Astrocyte of the spinal cord (primary cell): ENCODE data around the gene SHANK3.

Experiments used
- DNase-seq: peaks from one replicate; pipeline ENCODE4 v3.0.0; 2011; ENCODE audit warnings: low read depth, low spot score
- H3K4me3 ChIP-seq: 2 replicates; pipeline ENCODE4 v1.5.1; 2011; ENCODE audit warnings: low read depth, mild to moderate bottlenecking, low read length, moderate library complexity
- in situ Hi-C: cut with HindIII; loops from 2 replicates; pipeline ENCODE4 v1.10.0; 2017; ENCODE audit warnings: low sequenced_read_pairs
- TF ChIP-seq, protein P1 (sequence below): IDR thresholded peaks from 2 replicates; pipeline ENCODE4 v1.5.1; 2012; ENCODE audit warnings: low read depth, mild to moderate bottlenecking, low read length, inconsistent platforms

The SHANK3 gene

DNA sequence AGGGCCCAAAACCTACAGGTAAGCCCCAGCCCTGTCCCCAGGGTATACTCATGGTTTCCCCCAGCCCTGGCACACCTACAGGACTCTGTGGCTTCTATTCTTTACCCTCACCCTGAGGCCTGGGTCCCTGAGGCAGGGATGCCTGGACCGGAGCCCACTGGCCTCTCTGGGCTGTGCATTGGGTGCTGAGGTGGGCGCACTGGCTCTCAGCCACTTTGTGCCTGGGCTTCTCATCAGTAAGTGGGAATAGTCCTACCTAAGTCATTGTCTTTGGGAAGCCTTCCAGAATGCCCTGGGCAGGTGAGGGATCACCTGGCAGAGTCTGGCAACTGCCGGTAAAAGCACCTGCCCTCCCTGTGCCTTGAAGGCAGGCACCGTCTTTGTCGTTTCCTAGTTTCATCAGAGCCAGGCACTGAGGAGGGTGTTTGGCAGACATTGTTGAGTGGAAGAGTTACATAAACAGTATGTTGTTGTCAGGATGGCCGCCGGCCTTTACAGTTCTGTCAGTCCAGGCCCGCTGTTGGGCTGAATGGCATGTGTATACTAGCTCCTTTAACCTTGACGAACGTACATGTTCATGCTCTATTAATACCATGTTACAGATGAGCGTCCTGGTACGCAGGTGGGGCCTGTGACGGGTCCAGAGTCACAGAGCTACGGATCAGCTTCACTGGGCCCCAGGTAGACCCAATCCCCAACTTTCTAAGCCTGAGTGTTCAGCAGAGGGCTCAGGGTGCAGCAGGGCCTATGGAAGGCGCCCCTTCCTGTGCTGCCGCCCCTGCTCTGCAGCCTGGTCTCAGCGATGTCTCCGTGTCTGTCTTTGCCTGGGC lies 23.0 kb downstream of the SHANK3 start:
- DNase-seq = no peak
- TF ChIP-seq, protein P1, sequence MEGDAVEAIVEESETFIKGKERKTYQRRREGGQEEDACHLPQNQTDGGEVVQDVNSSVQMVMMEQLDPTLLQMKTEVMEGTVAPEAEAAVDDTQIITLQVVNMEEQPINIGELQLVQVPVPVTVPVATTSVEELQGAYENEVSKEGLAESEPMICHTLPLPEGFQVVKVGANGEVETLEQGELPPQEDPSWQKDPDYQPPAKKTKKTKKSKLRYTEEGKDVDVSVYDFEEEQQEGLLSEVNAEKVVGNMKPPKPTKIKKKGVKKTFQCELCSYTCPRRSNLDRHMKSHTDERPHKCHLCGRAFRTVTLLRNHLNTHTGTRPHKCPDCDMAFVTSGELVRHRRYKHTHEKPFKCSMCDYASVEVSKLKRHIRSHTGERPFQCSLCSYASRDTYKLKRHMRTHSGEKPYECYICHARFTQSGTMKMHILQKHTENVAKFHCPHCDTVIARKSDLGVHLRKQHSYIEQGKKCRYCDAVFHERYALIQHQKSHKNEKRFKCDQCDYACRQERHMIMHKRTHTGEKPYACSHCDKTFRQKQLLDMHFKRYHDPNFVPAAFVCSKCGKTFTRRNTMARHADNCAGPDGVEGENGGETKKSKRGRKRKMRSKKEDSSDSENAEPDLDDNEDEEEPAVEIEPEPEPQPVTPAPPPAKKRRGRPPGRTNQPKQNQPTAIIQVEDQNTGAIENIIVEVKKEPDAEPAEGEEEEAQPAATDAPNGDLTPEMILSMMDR = no peak
- in situ Hi-C loops = no loop called here
- no peak overlapping the region for H3K4me3 ChIP-seq

DNA sequence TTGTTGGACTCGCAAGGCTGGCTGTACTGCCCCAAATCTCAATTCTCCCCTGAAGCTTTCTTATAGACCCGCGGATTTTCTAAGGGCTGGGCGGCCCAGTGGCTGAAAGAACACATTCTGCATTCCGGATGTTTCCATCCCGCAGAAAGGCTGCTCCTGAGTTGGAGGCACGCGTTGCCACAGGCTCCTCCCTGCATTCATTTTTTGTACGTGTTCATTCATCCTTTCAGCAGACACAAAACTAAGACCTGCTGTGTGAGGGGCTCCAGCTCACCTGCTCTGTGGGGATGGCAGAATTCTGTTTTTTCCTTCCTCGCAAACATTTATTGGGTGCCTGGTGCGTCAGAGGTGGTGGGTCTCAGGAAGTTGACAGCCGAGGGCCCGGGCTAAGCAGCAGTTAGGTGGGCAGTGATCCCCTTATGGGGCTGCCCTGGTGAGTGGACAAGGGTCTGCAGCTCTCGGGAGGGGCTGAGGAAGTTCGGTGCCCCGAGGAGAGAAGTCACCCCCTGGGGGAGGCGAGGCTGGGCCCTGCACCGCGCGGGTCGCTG lies 23.7 kb downstream of the SHANK3 start:
- in situ Hi-C loops = no loop called here
- TF ChIP-seq, protein P1 = no peak
- H3K4me3 ChIP-seq = no peak overlapping the region
- no peak for DNase-seq

DNA sequence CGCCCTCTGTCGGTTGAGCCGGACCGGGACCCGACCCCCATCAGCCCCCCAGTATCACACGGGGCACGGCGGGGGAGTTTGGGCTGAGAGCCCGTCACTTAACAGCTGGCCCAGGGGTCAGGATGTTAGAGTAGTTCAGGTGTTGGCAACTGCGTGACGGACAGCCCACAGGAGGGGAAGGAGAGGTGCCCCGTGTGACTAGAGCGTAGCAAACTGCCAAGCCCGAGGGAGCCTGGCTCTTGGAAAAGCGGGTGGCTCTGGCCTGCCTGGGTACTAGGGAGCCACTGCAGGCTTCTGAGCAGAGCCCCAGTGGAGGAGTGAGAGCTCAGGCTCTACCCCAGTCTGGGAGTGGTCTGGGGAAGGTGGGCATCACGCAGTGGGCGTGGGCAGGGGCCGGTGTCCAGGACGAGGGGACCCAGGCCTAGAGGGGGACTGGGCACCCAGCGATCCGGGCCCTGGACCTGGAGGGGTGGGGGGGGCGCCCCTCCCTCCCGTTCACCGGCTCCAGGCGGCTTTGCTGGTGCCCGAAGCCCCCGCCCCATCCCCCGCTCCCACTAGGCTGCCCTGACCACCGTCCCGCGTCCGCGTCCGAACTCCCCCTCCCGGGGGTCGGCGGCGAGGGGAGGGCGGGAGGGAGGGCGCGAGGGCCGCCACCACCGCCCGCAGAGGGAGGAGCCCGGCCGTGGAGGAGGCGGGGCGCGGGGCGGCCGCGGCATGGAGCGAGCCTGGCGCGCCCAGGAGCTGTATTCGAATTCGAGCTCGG lies 24.4 kb downstream of the SHANK3 start:
- TF ChIP-seq, protein P1 = peak; percentile 71
- in situ Hi-C loops = no loop called here
- no peak for DNase-seq
- H3K4me3 ChIP-seq = peak overlapping the region; percentile 42

DNA sequence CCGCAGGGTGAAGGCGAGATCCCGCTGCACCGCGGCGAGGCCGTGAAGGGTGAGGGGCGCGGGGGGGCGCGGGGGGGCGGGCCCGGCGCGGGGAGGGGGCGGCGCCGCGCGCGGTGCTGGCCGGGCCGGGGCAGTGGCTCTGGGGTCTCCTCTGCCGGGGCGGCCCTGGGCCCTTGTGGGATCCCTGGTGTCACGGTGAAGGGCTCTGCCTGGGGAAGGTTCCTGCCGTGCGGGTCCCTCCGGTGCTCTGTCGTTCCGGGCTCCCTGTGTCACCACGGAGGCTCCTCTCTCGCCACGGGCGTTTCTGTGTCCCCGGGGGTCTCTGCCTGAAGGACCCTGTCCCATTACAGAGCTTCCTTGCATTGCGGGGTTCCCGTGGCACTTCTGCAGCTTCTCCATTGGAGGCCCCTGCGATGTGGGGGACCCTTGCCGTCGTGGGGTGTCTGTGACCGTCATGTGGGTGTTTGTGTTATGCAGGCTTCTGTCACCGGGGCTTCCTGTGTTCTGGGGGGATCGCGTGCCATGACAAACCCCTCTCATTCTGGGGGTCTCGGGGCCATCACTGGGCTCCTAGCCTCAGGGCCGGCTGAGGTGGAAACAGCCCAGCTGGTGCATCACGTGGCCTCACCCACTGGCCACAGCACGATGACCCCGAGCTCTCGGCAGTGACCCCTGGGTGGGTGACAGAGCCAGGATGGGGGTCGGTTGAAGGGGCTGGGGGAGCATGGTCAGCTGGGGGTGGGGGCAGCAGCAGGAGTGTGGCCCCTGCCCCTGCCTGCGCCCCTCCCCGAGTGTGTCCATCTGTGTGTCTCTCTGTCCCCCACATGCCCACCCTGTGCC lies 25.3 kb downstream of the SHANK3 start:
- DNase-seq = no peak
- H3K4me3 ChIP-seq = peak overlapping the region; percentile 42
- in situ Hi-C loops = no loop called here
- TF ChIP-seq, protein P1 = no peak

DNA sequence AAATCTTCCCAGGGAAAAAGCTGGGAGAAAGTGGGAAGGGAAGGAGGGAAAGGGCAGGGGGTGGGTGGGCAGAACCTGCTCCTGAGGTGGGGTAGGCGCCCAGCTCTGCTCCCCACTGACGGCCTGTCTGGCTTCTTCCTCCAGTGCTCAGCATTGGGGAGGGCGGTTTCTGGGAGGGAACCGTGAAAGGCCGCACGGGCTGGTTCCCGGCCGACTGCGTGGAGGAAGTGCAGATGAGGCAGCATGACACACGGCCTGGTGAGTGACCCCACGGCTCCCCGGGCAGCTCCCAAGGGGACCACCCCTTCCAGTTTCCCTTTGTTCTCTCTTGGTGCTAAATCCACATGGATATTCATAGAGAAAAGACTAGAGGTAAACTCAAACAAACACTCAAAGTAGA lies 25.9 kb downstream of the SHANK3 start:
- H3K4me3 ChIP-seq = no peak overlapping the region
- in situ Hi-C loops = no loop called here
- no peak for DNase-seq
- TF ChIP-seq, protein P1 = no peak

DNA sequence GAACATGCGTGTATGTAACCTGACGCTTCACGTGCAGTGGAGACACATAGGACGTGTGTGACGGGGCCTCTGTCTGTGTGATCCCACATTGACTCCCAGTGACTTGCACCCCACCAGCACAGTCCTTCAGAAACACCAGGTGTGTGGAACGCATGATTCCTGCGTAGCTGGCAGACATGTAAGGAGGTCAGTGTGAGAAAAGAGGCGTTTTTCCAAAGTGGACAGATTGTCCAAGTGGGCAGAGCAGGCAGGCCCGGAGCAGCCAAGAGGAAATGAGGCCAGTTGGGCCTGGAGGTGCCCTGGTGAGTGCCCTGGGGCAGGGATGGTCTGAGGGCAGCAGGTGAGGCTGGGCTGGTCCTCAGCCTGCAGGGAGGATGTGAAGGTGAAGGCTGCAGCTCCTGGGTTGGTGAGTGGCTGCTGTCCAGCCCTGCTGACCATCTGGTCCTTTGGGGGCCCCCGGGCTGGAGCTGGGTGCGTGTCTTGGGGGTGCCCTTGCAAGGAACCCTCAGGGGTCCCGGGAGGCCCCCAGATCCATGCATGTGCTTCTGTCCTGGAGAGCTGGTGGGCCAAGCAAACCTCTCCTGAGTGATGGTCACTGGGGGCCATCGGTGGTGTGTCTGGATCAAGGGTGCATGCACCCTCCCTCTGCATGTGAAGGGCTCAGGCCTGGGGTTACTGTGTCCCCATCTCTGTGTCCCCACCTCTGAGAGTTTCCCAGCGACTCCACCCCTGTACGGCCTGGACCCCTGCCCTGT lies 26.6 kb downstream of the SHANK3 start:
- in situ Hi-C loops = no loop called here
- no peak for DNase-seq
- no peak overlapping the region for H3K4me3 ChIP-seq
- TF ChIP-seq, protein P1 = no peak
